D721Med (cell line): ENCODE measurements around the gene HMCN2.

Source experiments
- DNase-seq: peaks from one replicate; pipeline ENCODE4 v3.0.0; 2011; ENCODE audit warnings: low spot score; ENCODE audit not compliant: insufficient read length
- FAIRE-seq: peaks from 2 replicates; lab custom pipeline; 2011; peaks lifted over from hg19 to GRCh38; lab: Jason Lieb, UNC
- CTCF ChIP-seq: IDR thresholded peaks from 2 replicates; pipeline ENCODE4 v1.5.1; 2012; ENCODE audit warnings: mild to moderate bottlenecking, control low read depth; ENCODE audit not compliant: insufficient read depth; ENCODE audit errors: missing control alignments

The HMCN2 gene

GRCh38 chr9:130234340-130235260 lies 31.0 kb upstream of the HMCN2 start:
- FAIRE-seq (no peak), DNase-seq (no peak)
- TF ChIP-seq CTCF = no peak

- FAIRE-seq (no peak), DNase-seq (no peak)
- peak; percentile 81 for TF ChIP-seq CTCF
Measured at GRCh38 chr9:130235558-130236435, 29.8 kb upstream of the HMCN2 start.

DNA sequence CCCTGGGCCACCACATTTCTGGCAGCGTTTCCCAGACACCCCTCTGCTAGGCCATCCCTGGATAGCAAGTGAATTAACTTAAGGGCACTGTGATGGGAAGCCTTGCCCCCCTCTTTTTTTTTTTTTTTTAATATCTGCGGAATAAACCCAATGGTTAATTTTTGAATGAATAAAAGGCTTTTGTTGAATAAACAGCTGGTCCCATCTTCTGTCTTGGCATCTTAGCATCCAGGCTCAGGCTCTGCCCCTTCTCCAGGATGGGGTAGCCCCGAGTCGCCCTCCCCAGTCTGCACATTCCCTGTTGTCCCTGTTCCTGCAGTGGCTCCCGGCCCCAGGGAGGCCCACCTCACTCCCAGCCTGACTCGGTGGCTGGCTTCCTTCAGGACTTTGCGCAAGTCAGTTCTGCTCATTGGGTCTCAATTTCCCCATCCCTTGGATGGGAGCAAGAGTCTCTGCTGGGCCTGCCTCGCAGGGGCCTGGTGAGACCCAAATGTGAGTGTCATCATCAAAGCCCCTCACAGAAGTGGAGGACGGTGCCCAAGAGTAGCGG lies 29.0 kb upstream of the HMCN2 start:
- no peak for TF ChIP-seq CTCF
- FAIRE-seq (no peak), DNase-seq (no peak)

DNA sequence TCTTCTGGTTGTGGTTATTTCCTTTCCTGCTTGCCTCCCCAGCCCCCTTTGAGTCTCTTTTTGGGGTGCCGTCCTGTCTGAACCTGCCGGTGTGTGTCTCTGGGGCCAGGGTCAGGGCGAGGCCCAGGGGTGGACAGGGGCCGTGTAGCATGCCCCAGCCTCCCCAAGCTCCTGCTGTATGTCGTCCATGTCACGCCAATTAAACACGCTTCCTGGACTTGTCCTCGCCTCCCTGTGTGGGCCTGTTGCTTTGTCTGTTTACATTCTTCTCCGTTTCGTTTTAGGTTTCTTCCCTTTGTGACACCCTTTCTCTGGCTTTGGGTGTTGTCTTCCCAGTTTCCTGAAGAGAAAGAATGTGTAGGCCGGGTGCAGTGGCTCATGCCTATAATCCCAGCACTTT lies 28.5 kb upstream of the HMCN2 start:
- TF ChIP-seq CTCF = no peak
- DNase-seq (no peak), FAIRE-seq (no peak)

DNA sequence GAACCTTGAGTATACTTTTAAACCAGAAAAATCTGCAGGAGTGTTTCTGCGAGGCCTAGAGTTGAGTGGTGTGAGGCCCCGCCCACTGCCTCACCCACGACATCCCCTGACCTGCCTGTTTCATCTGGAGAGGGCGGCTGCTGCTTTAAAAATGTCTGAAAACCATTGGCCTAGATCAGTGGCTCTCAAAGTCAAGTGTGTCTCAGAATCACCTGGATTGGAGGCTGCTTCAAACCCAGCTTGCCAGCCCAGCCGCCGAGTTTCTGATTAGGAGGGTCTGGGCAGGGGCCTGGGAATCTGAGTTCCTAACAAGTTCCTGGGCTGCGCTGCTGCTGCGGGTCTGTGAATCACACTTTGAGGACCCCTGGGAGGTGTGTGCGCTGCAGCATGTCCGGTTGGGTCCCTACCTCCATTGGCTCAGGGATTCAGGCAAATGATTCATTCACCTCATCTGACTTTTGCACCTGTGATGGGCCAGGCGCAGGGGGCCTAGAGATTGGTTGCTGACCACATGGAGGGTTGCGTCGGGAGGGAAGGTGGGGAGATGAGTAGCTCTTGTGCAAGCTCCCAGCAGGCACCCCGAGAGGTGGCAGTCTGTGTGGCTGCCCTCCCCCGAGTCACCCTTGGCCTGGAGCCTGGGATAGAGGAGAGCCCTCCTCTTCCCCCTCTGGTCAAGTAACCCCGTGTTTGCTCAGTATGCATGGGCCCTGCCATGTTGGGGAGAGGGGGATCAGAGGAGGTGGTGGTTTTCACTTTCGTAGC lies 27.6 kb upstream of the HMCN2 start:
- DNase-seq = no peak
- no peak for TF ChIP-seq CTCF
- no peak for FAIRE-seq

GRCh38 chr9:130239363-130239695 lies 26.2 kb upstream of the HMCN2 start:
- no peak for TF ChIP-seq CTCF
- DNase-seq (no peak), FAIRE-seq (no peak)
